HG03135 (cell line): ENCODE measurements around the gene PLOD2.

ENCODE experiments used
- ATAC-seq: cut with Tn5 transposase; IDR thresholded peaks from one replicate; pipeline ENCODE4 v1.9.1; 2021; ENCODE audit warnings: mild to moderate bottlenecking, moderate library complexity; ENCODE audit not compliant: unreplicated experiment

PLOD2 gene

GRCh38 chr3:146160964-146161662 is at the start of gene PLOD2:
TSS of gene PLOD2 (minus strand) at chr3:146161184. CDS start at chr3:146160989, 195 bp downstream.
- ATAC-seq, result peak; percentile 55

DNA sequence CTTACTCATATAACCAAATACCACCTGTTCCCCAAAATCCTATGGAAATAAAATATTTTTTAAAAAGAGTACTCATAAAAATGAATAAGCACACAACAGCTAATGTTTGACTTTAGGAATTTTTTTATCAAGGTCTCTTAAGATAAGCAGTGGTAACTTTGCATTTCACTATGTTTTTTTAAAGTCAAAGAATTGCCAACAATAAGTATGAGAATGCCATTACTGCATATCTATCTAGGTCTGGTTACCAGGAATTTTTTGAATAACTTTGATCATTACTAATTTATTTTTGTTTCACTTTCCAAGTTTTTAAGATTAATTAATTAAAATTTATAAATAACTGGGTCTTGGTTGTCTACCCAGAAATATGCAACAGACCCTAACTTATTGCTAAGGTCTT is 48.4 kb upstream of the PLOD2 start:
- ATAC-seq, result no peak

GRCh38 chr3:146203776-146204175 is 42.8 kb upstream of the PLOD2 start:
- no peak for ATAC-seq

DNA sequence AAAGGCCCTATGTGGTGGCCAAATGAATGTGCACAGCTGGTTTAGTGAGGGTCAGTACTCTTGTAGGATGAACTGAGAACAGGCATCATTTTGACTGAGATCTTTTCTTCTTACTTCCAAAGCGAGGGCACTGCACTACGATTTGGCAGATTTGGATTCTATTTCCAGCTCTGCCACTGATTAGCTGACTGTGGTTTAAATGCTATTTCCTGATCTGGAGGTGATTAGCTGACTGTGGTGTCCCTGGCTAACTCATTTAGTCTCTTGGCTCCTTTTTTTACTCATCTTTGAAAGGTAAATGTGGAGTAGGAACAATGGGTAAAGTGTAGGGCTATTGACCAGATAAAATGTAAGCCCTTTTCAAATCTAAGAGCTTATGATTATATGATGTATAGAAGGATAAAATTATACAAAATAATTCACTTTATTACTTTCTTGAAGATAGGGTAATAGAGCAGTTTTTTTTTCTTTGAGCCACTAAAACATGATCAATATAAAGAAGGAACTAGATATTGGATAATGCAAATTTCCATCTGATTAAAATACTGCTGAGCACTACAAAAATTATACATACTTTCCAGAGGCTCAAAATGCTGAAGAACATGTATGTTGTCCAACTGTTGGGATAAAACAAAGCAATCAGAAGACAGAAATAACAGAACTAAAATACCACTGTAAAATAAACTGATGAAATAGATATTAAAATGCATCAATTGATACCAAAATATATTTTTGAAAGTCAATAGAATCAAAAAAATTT is 39.7 kb upstream of the PLOD2 start:
- ATAC-seq, result no peak

DNA sequence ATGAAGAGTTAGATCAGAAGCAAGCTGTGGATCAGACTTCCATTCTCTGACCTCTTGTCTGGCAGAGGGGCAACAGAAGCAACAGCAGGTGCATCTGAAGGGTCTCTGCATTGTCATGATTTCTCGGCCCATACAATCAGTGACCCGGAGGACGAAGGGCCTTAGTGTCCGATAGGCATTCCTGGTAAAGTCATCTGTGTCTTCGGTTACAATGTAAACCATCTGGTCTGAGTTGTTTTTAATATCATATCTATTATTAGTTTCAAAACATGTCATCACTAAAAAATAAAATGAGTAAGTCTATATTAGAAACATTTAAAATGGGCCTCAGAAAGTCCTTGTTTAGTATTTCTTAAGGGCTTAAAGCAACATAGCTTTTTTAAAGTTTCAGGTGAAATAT is 38.8 kb upstream of the PLOD2 start:
- ATAC-seq, result no peak

DNA sequence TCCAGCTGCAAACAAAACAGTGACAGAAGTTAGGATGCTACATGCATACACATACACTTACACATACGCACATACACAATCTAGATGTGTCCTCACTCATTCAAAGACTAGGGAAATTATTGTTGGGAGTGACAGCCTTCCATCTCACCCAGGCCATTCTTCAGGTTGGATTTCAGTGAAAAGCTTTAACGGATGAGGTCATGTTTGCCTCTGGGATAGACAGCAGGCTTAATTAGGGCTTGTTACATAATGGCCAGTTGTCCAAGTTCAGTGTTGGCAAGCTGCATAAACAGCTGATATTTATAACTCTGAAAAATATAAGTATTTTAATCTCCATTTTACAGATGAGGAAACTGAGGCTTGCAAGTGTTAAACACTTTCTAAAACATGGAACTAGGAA is 35.8 kb upstream of the PLOD2 start:
- ATAC-seq, result no peak

- no peak for ATAC-seq
Measured at GRCh38 chr3:146195605-146196004, 34.6 kb upstream of the PLOD2 start.

- no peak for ATAC-seq
Measured at GRCh38 chr3:146195030-146195429, 34.0 kb upstream of the PLOD2 start.

DNA sequence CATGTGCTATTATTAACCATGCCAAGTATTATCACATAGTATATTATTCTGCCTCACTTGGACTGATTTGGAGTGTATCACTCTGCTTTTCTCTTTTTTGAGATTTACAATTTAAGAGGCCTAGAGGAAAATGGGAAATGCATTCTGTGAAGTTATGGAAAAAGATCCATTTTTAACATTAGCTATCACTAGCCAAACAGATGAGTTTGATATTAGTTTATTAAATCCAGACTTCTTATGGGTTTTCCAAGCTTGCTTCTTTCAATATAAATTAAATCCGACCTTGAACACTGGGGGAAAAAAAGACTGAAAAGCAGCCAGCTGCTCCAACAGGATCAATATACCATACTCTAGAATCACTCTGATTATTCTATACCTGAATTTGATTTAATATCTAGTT is 30.1 kb upstream of the PLOD2 start:
- ATAC-seq, result no peak

DNA sequence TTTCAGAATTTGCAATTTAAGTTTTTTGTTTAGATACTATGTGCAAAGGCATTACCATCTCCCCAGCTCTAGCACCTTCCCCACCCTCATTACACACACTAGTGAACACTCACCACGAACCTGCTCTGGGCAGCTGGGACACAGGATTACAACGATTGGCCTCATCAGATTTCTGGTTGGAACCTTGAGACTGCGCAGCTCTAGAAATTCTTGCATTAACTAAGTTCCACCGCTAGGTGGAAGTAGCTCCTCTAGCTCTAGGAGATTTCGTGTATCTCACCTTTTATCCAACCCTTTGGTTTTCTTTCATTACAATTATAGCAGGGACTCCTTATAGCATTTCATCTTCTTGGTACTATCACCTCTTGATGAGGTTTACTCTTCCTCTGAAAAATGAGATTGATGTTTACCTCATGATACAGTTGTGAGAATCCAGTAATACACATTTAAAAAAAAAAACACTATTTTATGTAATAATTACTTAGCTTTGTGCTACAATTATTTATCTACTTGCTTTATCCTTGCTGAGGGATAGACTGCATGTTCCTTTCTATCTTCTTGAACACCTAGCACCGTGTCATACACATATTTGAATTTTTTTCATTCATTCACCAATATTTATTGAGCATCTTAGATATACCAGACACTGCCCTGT is 28.7 kb upstream of the PLOD2 start:
- ATAC-seq, result peak; percentile 95

- ATAC-seq, result no peak
Measured at GRCh38 chr3:146187334-146187950, 26.5 kb upstream of the PLOD2 start.

- ATAC-seq, result no peak
Measured at GRCh38 chr3:146184241-146185015, 23.4 kb upstream of the PLOD2 start.

GRCh38 chr3:146181216-146181615 is 20.2 kb upstream of the PLOD2 start:
- no peak for ATAC-seq

- no peak for ATAC-seq
Measured at GRCh38 chr3:146180376-146180775, 19.4 kb upstream of the PLOD2 start.

GRCh38 chr3:146178006-146178689 is 17.2 kb upstream of the PLOD2 start:
- ATAC-seq, result no peak

DNA sequence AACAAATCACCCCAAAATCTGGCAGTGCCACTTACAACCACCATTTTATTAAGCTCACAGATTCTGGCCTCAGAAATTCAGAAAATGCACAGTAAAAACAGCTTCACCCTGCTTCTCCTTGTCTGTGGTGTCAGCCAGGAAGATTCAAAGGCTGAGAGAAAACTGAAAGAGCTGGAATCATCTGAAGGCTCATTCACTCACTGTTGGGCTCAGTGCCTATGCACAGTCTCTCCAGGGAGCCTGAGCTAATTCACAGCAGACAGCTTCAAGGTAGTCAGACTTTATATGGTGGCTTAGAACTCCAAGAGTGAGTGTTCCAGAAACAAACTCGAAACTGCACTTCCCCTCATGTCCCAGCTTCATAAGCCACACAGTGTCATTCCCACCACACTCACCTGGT is 16.5 kb upstream of the PLOD2 start:
- no peak for ATAC-seq

DNA sequence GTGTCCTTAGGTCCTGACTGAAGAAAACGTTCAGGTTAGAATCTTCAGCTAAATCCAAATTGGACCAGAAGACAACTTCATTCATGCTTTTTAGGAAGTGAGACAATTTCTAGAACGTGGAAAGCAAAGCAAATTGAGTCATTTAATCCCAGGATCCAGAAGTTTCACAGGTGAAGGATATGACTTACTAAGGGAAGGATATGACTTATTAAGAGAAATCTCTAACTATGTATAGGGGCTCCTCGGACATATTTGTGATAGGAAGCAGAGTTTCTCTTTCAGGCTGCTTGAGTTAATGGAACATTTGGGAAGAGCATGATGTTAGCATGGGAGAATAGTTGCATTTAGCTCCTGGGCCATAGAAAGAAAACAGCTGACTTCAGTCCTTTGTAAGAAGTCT is 16.1 kb upstream of the PLOD2 start:
- ATAC-seq, result no peak

DNA sequence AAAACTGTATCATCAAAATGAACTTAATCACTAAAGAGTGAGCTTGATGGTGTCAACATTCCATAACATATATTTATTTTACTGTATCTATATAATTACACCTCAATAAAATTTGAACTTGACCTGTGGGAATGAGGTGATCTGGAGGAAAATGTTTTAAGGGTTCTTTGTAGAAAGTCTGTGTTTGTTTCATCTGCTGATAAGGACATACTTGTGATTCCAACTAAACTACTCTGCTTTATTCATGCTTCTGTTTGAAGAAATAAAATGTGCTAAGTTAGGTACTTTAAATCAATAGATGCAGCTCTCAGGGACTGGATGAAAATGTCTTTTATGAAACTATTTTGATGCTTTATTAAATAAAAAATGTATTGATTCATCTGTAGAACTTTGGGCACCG is 11.6 kb upstream of the PLOD2 start:
- ATAC-seq, result no peak

DNA sequence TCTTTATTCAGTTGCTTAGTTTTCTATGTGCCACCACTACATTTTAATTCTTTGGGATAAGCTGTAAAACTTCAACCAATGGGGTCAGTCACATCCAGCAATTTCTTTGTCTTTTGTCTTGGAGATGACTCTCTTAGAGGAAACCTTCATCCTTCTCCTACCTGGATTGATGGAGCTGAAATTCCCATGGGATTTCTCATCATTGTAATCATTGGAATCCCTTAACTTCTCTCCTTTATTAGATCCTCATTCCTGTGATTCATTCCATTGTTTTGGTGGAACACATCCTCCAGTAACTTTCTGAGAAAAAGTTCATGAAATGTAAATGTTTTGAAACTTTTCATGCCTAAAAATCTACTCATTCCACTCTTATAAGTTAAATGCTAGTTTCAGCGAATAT is 9.6 kb upstream of the PLOD2 start:
- ATAC-seq, result no peak

GRCh38 chr3:146169891-146170290 is 8.9 kb upstream of the PLOD2 start:
- no peak for ATAC-seq
